ENCODE measurements around the gene ADAMTS12. TPM values are rescaled to one million over a fixed set of nuclear protein-coding genes. Genes with fewer than 3 reads are reported as not detected.

Gene ADAMTS12
- total RNA-seq, 2 experiments from 2014 or later = not detected

DNA sequence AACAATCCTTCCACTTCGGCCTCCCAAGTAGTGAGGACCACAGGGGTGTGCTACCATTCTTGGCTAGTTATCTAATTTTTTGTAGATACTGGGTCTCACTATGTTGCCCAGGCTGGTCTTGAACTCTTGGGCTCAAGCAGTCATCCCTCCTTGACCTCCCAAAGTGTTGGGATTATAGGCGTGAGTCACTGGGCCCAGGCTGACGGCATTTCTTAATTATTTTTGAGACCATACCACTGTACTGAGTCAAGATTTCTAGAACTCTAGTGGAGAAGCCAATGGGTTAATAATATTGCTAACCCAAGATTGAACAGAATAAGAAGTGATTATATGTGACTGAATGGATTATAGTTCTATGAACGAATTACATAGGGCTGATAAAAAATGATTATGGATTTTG lies 384.4 kb downstream of the ADAMTS12 start:
- POLR2A ChIA-PET = no interaction called here
- CTCF ChIA-PET = no interaction called here

DNA sequence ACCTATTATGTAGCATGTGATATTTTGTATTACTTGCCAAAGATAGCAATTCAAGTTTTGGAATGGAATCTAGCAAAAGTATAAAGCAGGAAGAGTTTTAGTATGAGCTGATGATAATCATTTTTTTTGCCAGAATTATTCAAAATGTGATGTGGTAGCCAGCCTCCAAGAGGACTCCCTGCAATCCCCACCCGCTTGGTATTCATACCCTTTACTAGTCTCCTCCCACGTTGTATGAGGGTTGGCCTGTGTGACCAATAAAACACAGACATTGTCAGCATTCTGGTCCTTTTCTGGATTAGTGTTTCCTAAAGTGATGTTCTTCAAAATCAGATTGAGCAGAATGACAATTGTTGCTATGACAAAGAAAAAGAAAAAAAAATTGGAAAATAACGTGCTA lies 387.2 kb downstream of the ADAMTS12 start:
- CTCF ChIA-PET = no interaction called here

DNA sequence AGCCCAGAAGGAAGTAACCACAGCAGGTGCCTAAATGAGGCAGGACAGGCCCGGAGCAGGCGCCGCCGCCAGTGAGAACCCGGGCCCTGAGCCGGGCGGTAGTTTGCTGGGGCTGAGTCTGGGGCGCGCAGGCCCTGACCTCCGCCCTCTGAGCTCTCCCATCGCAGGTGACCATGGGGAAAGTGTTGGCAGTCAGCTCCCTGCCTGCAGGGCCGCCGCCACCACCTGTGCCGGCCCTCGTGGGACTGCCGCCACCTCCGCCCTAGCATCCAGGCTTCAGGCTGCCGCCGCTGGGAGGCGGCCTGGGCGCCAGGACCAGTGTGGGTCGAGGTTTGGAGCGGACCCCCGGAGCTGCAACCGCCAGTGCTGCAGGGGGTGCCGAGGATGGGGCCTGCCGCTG lies 389.9 kb downstream of the ADAMTS12 start:
- POLR2A ChIA-PET = no interaction called here
- CTCF ChIA-PET = no interaction called here

More for the DNA sequence above, 387.2 kb downstream of the ADAMTS12 start:
- POLR2A ChIA-PET = no interaction called here

DNA sequence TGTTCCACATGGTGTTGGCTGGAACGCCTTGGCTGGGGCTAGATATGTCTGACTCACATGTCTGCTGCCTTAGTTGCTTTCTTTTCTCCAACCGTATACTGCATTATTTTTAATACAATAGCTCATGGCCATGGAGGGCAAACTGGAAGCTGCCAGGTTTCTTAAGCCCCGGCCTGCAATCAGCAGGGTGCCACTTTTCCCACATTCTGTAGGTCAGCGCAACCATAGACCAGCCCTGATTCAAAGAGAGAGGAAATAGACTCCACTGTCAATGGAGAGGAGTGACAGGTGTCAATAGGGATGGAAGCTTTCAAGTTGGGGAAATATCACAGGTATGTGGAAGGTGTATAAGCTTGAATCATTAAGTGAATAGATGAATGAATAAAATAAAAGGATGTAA lies 390.5 kb downstream of the ADAMTS12 start:
- POLR2A ChIA-PET = no interaction called here
- CTCF ChIA-PET = no interaction called here

DNA sequence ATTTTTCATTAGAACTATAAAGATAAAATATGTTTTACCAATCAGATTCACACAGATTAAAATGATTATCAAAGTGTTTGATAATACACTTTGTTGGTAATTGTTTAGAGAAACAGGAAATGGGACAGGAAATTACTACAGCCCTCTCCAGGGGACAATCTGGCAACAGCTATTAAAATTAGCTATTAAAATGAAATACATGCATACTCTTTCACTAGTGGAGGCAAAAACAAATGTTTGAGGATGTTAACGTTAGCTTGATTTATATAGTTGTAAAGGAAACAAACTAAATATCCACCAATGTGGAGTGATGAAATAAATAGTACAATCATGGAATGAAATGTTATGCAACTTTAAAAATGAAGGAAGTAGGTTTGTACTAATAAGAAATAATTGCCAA lies 397.3 kb downstream of the ADAMTS12 start:
- CTCF ChIA-PET = no interaction called here
- POLR2A ChIA-PET = no interaction called here

- CTCF ChIA-PET = no interaction called here
- POLR2A ChIA-PET = no interaction called here
These were observed 399.8 kb downstream of the ADAMTS12 start for GRCh38 chr5:33491941-33492340.

DNA sequence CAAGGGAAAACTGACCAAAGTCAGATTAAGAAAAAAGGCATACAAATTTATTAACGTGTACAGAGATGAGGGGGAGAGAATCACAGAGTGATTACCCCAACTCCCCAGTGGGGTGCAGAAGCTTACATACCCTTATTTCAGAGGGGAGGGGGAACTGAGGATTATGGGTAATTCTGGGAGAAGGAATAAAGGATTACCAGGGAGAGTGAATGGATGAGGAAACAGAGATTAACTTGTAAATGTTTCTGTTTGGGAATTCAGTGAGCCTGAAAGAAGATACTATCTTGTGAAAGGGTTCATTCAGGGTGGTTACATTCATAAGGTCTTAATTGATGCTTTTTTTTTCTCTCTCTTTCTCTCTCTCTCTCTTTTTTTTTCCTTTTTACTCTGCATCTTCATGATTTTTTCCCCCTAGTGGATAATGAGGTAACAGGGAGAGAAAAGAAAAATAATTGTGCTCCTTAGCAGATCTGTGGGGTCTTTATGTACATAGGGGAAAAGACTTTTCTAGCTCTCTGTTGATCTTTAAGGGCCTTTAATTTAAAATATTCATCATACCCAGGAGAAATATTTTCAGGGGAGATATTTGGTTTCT lies 401.6 kb downstream of the ADAMTS12 start:
- ChIA-PET CTCF (no interaction called here), POLR2A (no interaction called here)

DNA sequence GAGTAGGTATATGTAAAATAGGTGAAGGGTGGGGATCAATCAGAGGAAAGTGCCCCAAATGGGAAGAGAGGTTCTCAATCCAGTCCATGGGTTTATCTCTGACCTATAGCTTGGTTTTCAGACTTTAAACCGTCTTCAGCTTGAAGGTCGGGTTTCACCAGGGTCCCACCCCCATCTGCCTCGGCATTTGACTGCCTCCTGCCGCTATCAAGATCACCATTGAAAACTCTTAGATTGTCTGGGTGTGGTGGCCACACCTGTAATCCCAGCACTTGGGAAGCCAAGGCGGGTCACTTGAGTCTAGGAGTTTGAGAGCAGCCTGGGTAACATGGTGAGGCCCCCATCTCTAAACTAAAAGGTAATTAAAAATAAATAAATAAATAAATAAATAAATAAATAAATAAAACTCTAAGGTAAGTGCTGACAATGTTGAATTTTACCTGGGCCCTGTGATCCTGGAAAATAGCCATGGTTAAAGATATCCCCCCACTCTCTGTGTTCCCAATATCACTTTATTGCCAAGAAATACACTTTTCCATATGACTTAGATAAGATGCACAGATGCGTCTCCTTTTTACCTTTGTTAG lies 402.2 kb downstream of the ADAMTS12 start:
- ChIA-PET CTCF (no interaction called here), POLR2A (no interaction called here)

GRCh38 chr5:33488558-33489355 lies 403.0 kb downstream of the ADAMTS12 start:
- CTCF ChIA-PET = no interaction called here
- POLR2A ChIA-PET = no interaction called here

- CTCF ChIA-PET = no interaction called here
- POLR2A ChIA-PET = no interaction called here
These were observed 404.6 kb downstream of the ADAMTS12 start for GRCh38 chr5:33487236-33487635.

DNA sequence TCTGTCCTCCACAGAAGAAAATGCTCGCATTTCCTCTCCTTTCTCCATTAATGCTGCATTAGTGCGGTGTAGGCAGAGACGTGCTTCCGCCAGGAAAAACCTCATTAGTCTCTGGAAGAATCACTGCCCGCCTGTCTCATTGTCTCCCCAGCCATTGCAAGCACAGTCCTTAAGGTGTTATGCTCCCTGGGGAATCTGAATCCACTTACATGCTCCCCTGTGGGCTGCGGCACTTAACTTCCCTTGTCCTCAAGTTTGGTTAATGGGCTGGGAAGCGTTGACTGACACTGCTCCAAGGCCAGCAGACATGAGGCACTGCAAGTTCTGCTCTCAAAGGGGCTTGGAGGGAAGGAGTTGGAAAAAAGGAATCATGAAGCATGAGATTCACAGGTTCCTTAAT lies 409.5 kb downstream of the ADAMTS12 start:
- ChIA-PET CTCF (no interaction called here), POLR2A (no interaction called here)

GRCh38 chr5:33480876-33481275 lies 410.9 kb downstream of the ADAMTS12 start:
- ChIA-PET CTCF (no interaction called here), POLR2A (no interaction called here)

DNA sequence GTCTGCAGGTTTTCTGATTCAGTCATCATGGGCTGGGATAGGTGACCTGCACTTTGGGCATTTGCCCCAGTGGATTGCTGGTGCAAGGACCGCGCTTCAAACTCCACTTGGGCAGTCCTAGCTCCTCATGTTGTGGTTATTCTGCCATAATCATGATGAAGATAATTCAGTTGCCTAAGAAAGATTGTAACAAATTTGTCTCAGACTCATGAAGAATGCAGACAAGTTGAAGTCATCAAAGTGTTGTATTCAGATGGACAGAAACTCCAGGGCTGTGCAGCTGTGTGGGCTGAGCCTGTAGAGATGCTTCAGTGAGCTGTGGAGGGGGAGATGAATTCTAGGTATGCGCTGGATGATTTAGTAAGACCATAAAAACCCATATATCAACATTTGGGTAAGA lies 412.5 kb downstream of the ADAMTS12 start:
- CTCF ChIA-PET = interaction anchor here (0.5 kb wide), 1 partner anchor 10 kb away, joined by 4 read pairs; no protein-coding TSS in a partner anchor
- POLR2A ChIA-PET = no interaction called here

GRCh38 chr5:33477816-33478215 lies 414.0 kb downstream of the ADAMTS12 start:
- POLR2A ChIA-PET = interaction anchor here (0.6 kb wide), 1 partner anchor 1574 kb away, joined by 3 read pairs; no protein-coding TSS in a partner anchor
- CTCF ChIA-PET = no interaction called here

DNA sequence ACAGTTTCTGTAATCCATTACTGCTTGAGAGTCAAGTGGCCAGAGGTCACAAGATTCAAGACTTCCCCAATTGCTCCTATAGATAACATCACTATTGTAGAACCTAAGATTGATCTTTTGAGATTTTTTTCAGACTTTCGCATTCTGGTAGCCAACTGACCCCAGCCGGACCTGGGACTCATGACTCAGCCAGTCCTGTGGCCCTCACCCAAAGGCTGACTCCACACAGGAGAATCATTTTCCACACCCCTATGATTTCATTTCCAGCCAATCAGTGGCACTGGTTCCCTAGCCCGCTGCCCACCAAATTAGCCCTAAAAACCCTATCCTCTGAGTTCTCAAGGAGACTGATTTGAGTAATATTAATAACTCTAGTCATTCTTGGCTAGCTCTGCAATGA lies 414.8 kb downstream of the ADAMTS12 start:
- CTCF ChIA-PET = interaction anchor here (0.7 kb wide), 1 partner anchor 334 kb away, joined by 3 read pairs; no protein-coding TSS in a partner anchor
- POLR2A ChIA-PET = no interaction called here

- POLR2A ChIA-PET = no interaction called here
- CTCF ChIA-PET = no interaction called here
These were observed 416.1 kb downstream of the ADAMTS12 start for GRCh38 chr5:33475706-33476105.

DNA sequence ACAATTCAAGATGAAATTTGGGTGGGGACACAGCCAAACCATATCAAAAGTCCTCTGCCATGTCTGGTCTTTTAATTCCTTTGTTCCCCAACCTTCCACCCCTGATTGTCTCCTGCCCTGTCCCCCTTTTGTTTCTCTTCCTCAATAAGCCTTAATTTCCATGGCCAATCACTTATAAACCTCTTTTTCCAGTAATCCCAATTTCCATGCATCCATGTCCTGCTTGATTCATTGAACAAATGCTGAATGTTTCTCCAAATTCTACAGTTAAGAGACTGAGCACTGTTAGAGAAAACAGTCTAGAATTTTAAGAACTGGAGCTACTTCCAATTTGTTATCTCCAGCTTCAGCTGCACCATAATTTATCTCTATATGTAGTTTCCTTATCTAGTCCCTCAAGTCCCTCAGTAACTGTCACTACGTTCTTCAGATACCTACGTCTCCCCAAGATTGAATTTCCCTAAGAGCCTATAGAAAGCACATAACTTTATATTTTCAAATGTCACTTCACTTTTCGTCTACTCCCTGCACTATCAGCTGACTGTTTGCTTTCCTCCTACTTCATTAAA lies 416.8 kb downstream of the ADAMTS12 start:
- ChIA-PET POLR2A (no interaction called here), CTCF (no interaction called here)

- POLR2A ChIA-PET = no interaction called here
- CTCF ChIA-PET = no interaction called here
These were observed 417.8 kb downstream of the ADAMTS12 start for GRCh38 chr5:33474004-33474403.

Measured in activated CD8-positive, alpha-beta memory T cell treated with anti-CD3 and anti-CD28 coated beads for 36 hours (primary cell).